HAP-1 (cell line): Measurements from ENCODE around the gene STX3.

ENCODE experiments used
- DNase-seq, 2 experiments: peaks; one replicate each; pipeline ENCODE4 v3.0.0-alpha.2; 2016 to 2020; ENCODE audit warnings: low spot score in 2 of 2
- H3K27me3 ChIP-seq: fragments of 250-450 bp; sonication (Bioruptor Pico); 2 replicates; pipeline ENCODE4 v1.5.1; 2020; ENCODE audit warnings: low read depth, mild to moderate bottlenecking, moderate library complexity
- H3K36me3 ChIP-seq: fragments of 250-450 bp; sonication (Bioruptor Pico); replicated peaks from 2 replicates; pipeline ENCODE4 v1.5.1; 2020; ENCODE audit warnings: mild to moderate bottlenecking
- H3K4me1 ChIP-seq: fragments of 250-450 bp; sonication (Bioruptor Pico); 2 replicates; pipeline ENCODE4 v1.5.1; 2020; ENCODE audit warnings: mild to moderate bottlenecking
- H3K4me3 ChIP-seq: fragments of 250-450 bp; sonication (Bioruptor Pico); 2 replicates; pipeline ENCODE4 v1.5.1; 2020; ENCODE audit warnings: mild to moderate bottlenecking, moderate library complexity
- H3K9me3 ChIP-seq: fragments of 250-450 bp; sonication (Bioruptor Pico); 2 replicates; pipeline ENCODE4 v1.5.1; 2020; ENCODE audit warnings: mild to moderate bottlenecking, moderate library complexity
- in situ Hi-C: fragments of 300-500 bp; cut with MboI; formaldehyde crosslinking; loops from 3 replicates; pipeline ENCODE4 v1.14.3; 2020; ENCODE audit warnings: low sequenced_read_pairs, inconsistent platforms, mixed read lengths

Gene STX3

DNA sequence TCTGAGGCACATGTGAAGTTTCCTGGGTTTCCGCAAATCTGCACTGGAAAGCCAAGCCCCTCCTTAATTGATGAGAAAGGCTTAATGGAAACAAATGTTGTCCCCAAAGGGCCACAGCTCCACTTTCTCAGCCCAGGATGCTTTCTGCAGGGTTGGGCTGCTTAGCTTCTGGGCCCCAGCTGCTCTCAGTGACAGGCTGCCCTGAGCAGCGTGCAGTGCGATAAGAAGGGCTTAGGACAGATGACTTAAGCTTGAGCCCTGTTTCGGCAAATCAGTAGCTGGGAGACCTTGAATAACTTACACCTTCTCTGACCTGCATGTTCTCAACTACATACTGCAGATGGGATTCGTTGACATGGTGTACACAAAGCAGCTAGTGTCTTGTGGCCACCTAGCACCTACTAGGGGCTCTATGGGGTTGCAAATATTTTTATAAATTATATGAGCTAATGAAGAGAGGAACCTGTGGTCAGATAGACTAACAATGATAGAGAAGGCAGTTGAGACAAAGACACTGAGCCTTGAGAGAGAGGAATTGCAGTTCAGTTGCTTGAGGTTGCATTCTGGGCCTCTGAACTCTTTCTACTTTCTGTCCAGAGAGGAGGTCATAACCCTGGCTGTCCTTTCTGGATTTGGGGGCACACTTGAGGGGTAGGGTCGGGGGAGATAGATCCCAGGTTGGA is 11.5 kb downstream of the STX3 start:
- in situ Hi-C loops = loop anchor here (25.0 kb wide), 1 partner anchor 204 kb away; no protein-coding TSS in a partner anchor
- DNase-seq = no peak

DNA sequence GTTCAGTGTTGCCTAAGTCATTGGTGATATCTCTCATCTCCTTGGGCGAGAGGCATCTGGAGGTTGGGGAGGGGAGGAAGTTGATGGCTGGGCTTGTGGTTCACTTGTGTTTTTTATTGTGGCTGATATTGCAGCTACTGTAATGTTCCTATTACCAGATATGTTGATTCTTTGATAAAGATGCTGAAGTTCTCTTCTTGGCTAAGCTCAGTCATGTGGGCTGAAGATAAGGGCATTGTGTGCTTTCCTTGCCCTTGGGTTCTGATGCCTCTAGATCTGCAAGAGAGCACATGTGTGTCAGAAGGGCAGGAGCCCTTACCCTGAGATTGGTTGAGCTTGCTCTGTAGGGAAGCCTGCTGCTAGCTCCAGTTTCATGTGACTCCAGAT is 12.0 kb downstream of the STX3 start:
- DNase-seq = no peak
- Histone ChIP-seq H3K27me3 (no peaks in the 10 kb centered on the region), H3K36me3 (no peaks in the 10 kb centered on the region), H3K9me3 (no peaks in the 10 kb centered on the region), H3K4me3 (no peak overlapping the region), H3K4me1 (no peaks in the 10 kb centered on the region)
- in situ Hi-C loops = loop anchor here (25.0 kb wide), 1 partner anchor 205 kb away; no protein-coding TSS in a partner anchor

More for the DNA sequence above, 11.5 kb downstream of the STX3 start:
- Histone ChIP-seq H3K4me3 (no peak overlapping the region), H3K9me3 (no peaks in the 10 kb centered on the region), H3K27me3 (no peaks in the 10 kb centered on the region), H3K36me3 (no peaks in the 10 kb centered on the region), H3K4me1 (no peaks in the 10 kb centered on the region)

DNA sequence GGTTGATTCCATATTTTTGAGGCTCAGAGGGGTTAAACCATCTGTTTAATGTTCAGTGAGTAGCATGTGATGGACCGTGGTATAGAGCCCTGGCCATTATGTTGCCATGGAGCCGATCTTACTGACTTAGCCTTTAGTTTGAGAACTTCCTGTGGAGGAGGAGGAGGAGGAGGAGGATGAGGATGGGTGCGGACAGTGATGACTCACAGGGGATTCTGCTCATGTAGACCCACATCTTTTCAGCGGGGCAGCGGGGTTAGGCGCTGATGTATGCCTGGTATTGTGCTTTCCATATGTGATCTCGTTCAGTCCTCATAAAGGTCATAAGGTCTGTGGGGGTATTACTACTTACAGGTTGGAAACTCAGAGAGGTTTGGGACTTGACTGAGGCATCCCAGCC is 13.9 kb downstream of the STX3 start:
- no peaks in the 10 kb centered on the region for H3K9me3 ChIP-seq
- in situ Hi-C loops = loop anchor here (25.0 kb wide), 1 partner anchor 207 kb away; no protein-coding TSS in a partner anchor
- peaks cover 8% of the 10 kb centered on the region for H3K36me3 ChIP-seq
- H3K4me3 ChIP-seq = no peak overlapping the region
- H3K4me1 ChIP-seq = no peaks in the 10 kb centered on the region
- H3K27me3 ChIP-seq = no peaks in the 10 kb centered on the region
- no peak for DNase-seq

DNA sequence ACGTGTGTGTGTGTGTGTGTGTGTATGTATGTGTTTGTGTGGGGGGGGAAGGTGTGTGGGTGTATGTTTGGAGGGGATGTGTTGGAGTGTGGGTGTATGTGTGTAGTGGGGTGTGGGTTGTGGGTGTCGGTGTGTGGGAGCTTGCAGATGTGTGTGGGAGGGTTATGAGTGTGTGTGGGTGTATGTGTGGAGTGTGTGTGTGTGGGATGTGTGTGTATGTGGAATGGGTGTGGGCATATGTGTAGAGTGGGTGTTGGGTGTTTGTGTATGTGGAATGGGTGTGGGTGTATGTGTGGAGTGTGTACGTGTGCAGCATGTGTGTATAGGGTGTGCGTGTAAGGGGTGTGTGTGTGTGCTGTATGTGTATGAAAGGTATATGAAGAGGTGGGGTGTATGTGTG is 14.7 kb downstream of the STX3 start:
- Histone ChIP-seq H3K4me1 (no peaks in the 10 kb centered on the region), H3K27me3 (no peaks in the 10 kb centered on the region), H3K4me3 (no peak overlapping the region), H3K9me3 (no peaks in the 10 kb centered on the region), H3K36me3 (peaks cover 9% of the 10 kb centered on the region)
- in situ Hi-C loops = loop anchor here (25.0 kb wide), 1 partner anchor 208 kb away; no protein-coding TSS in a partner anchor
- DNase-seq = no peak

DNA sequence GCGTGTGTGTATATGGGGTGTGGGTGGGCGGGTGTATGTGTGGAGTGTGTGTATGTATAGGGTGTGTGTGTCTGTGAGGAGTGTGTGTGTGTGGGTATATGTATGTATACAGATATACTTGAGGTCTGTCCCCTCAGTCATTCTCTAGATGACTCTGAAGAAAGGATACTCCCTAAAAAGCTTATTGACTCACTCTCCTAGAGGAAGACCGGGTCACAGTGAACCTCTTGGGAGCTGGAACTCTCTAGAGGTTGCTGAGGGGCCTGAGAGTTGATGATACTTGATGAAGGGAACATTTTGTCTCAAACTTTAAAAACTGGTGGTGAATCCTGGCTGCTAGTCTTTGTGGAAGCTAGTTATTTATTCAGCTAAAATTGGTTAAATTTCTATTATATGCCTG is 15.1 kb downstream of the STX3 start:
- no peak for DNase-seq
- Histone ChIP-seq H3K27me3 (no peaks in the 10 kb centered on the region), H3K36me3 (peaks cover 14% of the 10 kb centered on the region), H3K4me3 (no peak overlapping the region), H3K4me1 (no peaks in the 10 kb centered on the region), H3K9me3 (no peaks in the 10 kb centered on the region)
- in situ Hi-C loops = loop anchor here (25.0 kb wide), 1 partner anchor 208 kb away; no protein-coding TSS in a partner anchor

DNA sequence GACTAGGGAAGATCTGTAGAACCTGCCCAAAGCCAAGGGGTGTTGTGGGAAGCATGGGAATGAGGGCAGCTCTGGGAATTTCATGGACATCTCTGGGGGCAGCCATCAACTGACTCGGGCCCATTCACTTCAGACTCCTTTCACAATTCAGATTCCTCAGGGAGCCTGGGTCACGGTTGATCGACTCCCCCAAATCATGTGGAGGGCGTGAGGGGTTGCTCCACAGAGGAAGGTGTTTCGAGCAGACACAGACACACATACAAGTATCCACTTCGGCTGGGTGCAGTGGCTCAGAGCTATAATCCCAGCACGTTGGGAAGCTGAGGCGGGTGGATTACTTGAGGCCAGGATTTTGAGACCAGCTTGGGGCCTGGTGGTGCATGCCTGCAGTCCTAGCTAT is 15.7 kb downstream of the STX3 start:
- no peaks in the 10 kb centered on the region for H3K27me3 ChIP-seq
- in situ Hi-C loops = loop anchor here (25.0 kb wide), 1 partner anchor 209 kb away; no protein-coding TSS in a partner anchor
- no peak overlapping the region for H3K4me3 ChIP-seq
- no peak for DNase-seq
- no peaks in the 10 kb centered on the region for H3K9me3 ChIP-seq
- no peaks in the 10 kb centered on the region for H3K4me1 ChIP-seq
- H3K36me3 ChIP-seq = peaks cover 20% of the 10 kb centered on the region

GRCh38 chr11:59771605-59772004 is 16.4 kb downstream of the STX3 start:
- in situ Hi-C loops = loop anchor here (25.0 kb wide), 1 partner anchor 209 kb away; no protein-coding TSS in a partner anchor

GRCh38 chr11:59773083-59773440 is 17.9 kb downstream of the STX3 start:
- H3K9me3 ChIP-seq = no peaks in the 10 kb centered on the region
- peaks cover 24% of the 10 kb centered on the region for H3K36me3 ChIP-seq
- no peak for DNase-seq
- no peaks in the 10 kb centered on the region for H3K27me3 ChIP-seq
- H3K4me3 ChIP-seq = no peak overlapping the region
- H3K4me1 ChIP-seq = no peaks in the 10 kb centered on the region
- in situ Hi-C loops = loop anchor here (25.0 kb wide), 1 partner anchor 211 kb away; no protein-coding TSS in a partner anchor

More at GRCh38 chr11:59771605-59772004, 16.4 kb downstream of the STX3 start:
- Histone ChIP-seq H3K9me3 (no peaks in the 10 kb centered on the region), H3K27me3 (no peaks in the 10 kb centered on the region), H3K36me3 (peaks cover 24% of the 10 kb centered on the region), H3K4me1 (no peaks in the 10 kb centered on the region), H3K4me3 (no peak overlapping the region)
- DNase-seq = no peak

GRCh38 chr11:59776210-59777066 is 21.3 kb downstream of the STX3 start:
- DNase-seq = no peak
- Histone ChIP-seq H3K4me1 (no peaks in the 10 kb centered on the region), H3K9me3 (no peaks in the 10 kb centered on the region), H3K4me3 (no peak overlapping the region), H3K27me3 (no peaks in the 10 kb centered on the region), H3K36me3 (peaks cover 32% of the 10 kb centered on the region)
- in situ Hi-C loops = no loop called here

DNA sequence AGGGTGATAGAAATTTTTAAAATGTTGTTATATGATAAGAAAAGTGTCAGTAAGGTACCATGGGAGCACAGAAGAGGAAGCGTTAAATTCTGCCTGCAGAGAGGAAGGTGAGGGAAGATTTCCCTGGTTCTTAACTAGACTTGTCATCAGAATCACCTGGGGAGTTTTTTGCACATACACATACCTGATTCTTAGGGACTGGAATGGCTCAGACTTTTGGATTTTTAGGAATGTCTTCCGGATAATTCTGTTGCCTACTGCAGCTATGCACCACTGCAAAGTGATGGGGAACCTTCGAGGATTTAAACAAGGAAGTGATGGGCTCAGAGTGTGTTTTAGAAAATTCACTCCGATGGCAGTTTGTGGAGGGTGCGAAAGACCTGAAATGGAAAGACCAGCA is 21.9 kb downstream of the STX3 start:
- no peaks in the 10 kb centered on the region for H3K4me1 ChIP-seq
- no peaks in the 10 kb centered on the region for H3K27me3 ChIP-seq
- H3K9me3 ChIP-seq = no peaks in the 10 kb centered on the region
- in situ Hi-C loops = no loop called here
- DNase-seq = no peak
- H3K36me3 ChIP-seq = peaks cover 37% of the 10 kb centered on the region
- no peak overlapping the region for H3K4me3 ChIP-seq

GRCh38 chr11:59778122-59778521 is 22.9 kb downstream of the STX3 start:
- H3K27me3 ChIP-seq = no peaks in the 10 kb centered on the region
- no peaks in the 10 kb centered on the region for H3K9me3 ChIP-seq
- no peak overlapping the region for H3K4me3 ChIP-seq
- peaks cover 40% of the 10 kb centered on the region for H3K36me3 ChIP-seq
- no peaks in the 10 kb centered on the region for H3K4me1 ChIP-seq
- DNase-seq = no peak
- in situ Hi-C loops = no loop called here

- in situ Hi-C loops = no loop called here
- DNase-seq = no peak
- Histone ChIP-seq H3K36me3 (peaks cover 32% of the 10 kb centered on the region), H3K27me3 (no peaks in the 10 kb centered on the region), H3K4me1 (no peaks in the 10 kb centered on the region), H3K4me3 (no peak overlapping the region), H3K9me3 (no peaks in the 10 kb centered on the region)
Observed at GRCh38 chr11:59779487-59779886, 24.3 kb downstream of the STX3 start.

GRCh38 chr11:59782080-59782479 is 26.9 kb downstream of the STX3 start:
- in situ Hi-C loops = no loop called here
- Histone ChIP-seq H3K4me3 (no peak overlapping the region), H3K36me3 (peaks cover 16% of the 10 kb centered on the region)

DNA sequence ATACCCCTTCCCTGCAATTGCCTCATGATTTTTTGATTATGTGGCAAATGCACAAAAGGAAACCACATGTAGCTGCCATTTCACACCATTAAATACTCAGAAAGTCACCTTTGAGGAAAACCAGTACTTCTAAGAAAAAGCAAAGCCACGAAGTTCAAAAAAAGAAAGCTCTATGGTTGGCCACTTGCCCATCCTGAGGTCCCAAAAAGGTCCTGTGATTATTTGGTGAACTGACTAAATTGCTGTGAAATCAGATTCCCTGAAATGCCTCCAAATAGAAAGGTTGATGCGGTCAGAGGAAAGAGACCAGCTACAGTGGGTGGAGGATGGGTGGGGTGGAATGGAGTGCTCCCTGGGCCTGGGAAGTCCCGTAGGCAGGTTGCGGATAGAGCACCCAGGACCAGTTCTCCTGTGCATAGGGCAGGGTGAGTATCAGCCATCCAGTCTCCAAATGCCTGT is 28.5 kb downstream of the STX3 start:
- no peaks in the 10 kb centered on the region for H3K4me1 ChIP-seq
- in situ Hi-C loops = no loop called here
- DNase-seq = no peak
- H3K27me3 ChIP-seq = no peaks in the 10 kb centered on the region
- H3K9me3 ChIP-seq = no peaks in the 10 kb centered on the region
- peaks cover 18% of the 10 kb centered on the region for H3K36me3 ChIP-seq
- no peak overlapping the region for H3K4me3 ChIP-seq

More at GRCh38 chr11:59782080-59782479, 26.9 kb downstream of the STX3 start:
- Histone ChIP-seq H3K9me3 (no peaks in the 10 kb centered on the region), H3K27me3 (no peaks in the 10 kb centered on the region), H3K4me1 (no peaks in the 10 kb centered on the region)
- DNase-seq = no peak
